GM12892 (cell line): ENCODE data around the gene SMYD3.

Source experiments
- POLR2A ChIP-seq: IDR thresholded peaks from 2 replicates; pipeline ENCODE4 v1.6.1; 2011; ENCODE audit warnings: low read depth, low read length, control low read depth
- POLR2AphosphoS5 ChIP-seq: IDR thresholded peaks from 2 replicates; pipeline ENCODE4 v1.6.1; 2011; ENCODE audit warnings: low read depth, low read length, control low read depth
- TAF1 ChIP-seq: IDR thresholded peaks from 2 replicates; pipeline ENCODE4 v1.6.1; 2011; ENCODE audit warnings: low read depth, mild to moderate bottlenecking, control low read depth, low read length, borderline replicate concordance

DNA sequence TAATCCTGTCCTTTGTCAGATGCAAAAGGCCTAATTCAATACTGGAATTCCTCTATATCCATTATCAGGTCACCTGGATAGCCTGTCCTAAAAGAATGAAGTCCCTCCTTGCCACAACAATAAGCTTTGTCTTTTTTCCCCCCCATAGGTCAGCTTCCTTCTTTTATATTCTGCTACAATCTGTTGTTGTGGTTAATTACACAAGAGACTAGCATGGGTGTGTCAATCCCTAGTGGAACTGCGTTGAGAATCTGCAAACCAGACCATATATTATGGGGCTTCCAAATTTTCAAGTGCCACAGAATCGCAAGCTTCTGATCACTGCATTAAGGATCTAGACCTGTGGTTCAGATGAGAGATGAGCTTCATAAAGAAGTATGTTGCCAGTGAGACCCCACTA lies 349.6 kb downstream of the SMYD3 start:
- TF ChIP-seq POLR2AphosphoS5: no peak
- TF ChIP-seq POLR2A: no peak
- TF ChIP-seq TAF1: no peak
